HT1080 (cell line): ENCODE results near the gene IKZF3. TPM values are rescaled to one million over a fixed set of nuclear protein-coding genes. Genes with fewer than 3 reads are reported as not detected.
"Not testable (repeated sequence)": the region's sequence is repeated elsewhere in the genome, so short reads cannot be mapped to it uniquely, and the experiment has no call there.

Experiments
- DNase-seq: peaks from one replicate; pipeline ENCODE4 v3.0.0-alpha.2; 2015; ENCODE audit warnings: low read depth
- total RNA-seq: library from RNA; depleted of rRNA; stranded (reverse); fragments of >200 nt; shearing (Covaris generic); gene quantifications from 2 replicates; pipeline ENCODE4 v1.2.3, GENCODE V29; 2014

Gene IKZF3
- total RNA-seq, 1 experiment from 2014 or later = not detected

- DNase-seq = no peak
Measured at GRCh38 chr17:39757176-39757662, 106.9 kb downstream of the IKZF3 start.

GRCh38 chr17:39756380-39757079 lies 107.6 kb downstream of the IKZF3 start:
- DNase-seq = no peak

- DNase-seq = no peak
Measured at GRCh38 chr17:39755554-39756379, 108.3 kb downstream of the IKZF3 start.

GRCh38 chr17:39754958-39755553 lies 109.1 kb downstream of the IKZF3 start:
- no peak for DNase-seq

- DNase-seq = peak; percentile 91
Measured at GRCh38 chr17:39754161-39754957, 109.8 kb downstream of the IKZF3 start.

GRCh38 chr17:39753514-39754160 lies 110.5 kb downstream of the IKZF3 start:
- no peak for DNase-seq

- DNase-seq = no peak
Measured at GRCh38 chr17:39752241-39752881, 111.8 kb downstream of the IKZF3 start.

GRCh38 chr17:39751637-39752036 lies 112.5 kb downstream of the IKZF3 start:
- DNase-seq = no peak

GRCh38 chr17:39751016-39751543 lies 113.0 kb downstream of the IKZF3 start:
- DNase-seq = no peak

- DNase-seq = no peak
Measured at GRCh38 chr17:39750131-39751015, 113.7 kb downstream of the IKZF3 start.

GRCh38 chr17:39748444-39749034 lies 115.6 kb downstream of the IKZF3 start:
- DNase-seq = not testable (repeated sequence)

GRCh38 chr17:39747745-39748144 lies 116.4 kb downstream of the IKZF3 start:
- no peak for DNase-seq

GRCh38 chr17:39746145-39746461 lies 118.0 kb downstream of the IKZF3 start:
- no peak for DNase-seq

GRCh38 chr17:39745335-39746144 lies 118.6 kb downstream of the IKZF3 start:
- DNase-seq = no peak

- no peak for DNase-seq
Measured at GRCh38 chr17:39744836-39745215, 119.3 kb downstream of the IKZF3 start.

GRCh38 chr17:39744075-39744835 lies 119.9 kb downstream of the IKZF3 start:
- DNase-seq = no peak

- no peak for DNase-seq
Measured at GRCh38 chr17:39742856-39743436, 121.2 kb downstream of the IKZF3 start.
